ENCODE data around the gene THOP1.

Gene THOP1

DNA sequence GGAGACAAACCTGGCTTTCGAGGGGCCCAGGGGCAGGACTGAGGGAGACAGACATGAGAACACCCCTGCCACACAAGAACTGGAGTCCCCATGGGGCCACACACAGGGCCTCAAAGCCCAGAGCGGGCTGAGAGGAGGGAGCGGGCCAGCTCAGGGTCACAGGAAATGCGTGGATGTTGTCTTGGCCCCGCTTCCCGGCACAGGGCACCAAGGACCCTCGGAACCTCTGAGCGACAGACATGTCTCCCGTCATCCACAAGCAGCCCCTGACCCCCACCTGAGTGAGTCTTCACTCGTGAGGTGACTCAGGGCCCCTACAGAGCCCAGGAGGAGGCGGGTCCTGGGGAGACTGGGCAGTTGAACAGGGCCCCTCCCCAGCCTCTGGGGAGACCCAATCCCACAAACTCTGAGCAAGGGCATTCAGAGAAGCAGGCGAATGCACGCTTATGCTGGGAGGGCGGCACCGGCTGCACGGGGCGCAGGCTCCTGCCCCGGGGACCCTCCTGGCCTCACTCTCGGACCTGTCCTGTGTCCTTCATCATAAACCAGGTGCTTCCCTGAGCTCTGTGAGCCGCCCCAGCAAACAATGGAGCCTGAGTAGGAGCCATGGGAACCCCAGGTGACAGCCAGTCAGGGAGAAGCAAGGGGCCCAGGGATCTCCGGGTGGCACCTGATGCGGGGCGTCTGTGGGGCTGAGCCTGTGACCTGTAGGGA lies 22.4 kb upstream of the THOP1 start:
- DNase-seq (ENCODE audit: low read depth): no peak

DNA sequence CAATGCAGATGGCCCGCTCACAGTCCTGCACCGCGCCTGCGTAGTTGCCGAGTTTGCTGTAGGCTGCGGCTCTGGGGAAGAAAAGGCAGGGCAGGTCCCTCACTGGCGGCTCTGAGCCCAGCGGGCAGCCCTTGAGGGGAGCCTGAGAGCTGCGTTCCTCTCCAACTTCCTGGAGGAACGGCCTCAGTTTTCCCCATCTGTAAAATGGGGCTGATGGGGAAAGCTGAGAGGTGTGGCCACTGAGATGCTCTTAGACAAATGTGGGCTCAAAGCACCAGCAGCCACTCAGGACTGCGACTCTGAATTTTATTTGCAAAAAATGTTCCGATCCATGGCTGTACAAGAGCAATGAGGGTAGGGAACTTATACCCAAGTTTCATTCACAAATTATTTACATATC lies 21.6 kb upstream of the THOP1 start:
- DNase-seq (ENCODE audit: low read depth): no peak

DNA sequence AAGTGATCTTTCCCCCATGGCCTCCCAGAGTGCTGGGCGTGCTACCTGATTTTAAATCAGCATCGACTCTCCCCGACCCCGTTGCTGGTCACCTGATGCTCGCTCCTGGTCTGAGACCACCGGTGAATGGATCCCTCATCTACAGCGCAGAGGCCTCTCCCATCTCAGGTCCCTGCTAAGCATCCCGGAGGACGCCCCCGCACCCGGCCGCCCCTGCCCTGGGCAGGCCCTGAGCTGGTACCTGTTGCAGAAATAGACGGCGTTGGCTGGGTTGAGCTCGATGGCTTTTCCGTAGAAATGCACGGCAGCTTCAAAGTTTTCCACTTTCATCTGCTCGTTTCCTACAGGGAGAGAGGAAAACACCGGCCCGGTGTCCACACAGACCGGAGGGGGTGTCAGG lies 20.4 kb upstream of the THOP1 start:
- no peak for DNase-seq (ENCODE audit: low read depth)

DNA sequence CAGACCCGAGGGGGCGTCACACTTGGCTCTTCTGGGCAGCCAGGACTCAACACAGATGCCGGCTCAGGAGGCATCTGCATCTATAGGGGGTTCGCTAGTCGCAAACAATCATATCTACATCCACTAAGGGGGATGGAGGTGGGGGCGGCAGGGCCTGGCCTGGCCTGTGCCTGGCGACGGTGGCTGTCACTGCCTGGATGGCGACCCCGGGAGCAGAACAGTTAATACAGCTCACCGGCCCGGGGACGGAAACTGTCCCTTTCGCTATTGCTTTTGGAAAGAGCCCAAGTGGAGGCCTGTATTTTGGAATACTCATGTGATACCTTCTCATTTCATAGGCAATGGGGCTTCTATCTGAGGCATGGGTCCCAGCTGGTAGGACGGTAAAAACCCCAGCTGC lies 19.9 kb upstream of the THOP1 start:
- no peak for DNase-seq (ENCODE audit: low read depth)

DNA sequence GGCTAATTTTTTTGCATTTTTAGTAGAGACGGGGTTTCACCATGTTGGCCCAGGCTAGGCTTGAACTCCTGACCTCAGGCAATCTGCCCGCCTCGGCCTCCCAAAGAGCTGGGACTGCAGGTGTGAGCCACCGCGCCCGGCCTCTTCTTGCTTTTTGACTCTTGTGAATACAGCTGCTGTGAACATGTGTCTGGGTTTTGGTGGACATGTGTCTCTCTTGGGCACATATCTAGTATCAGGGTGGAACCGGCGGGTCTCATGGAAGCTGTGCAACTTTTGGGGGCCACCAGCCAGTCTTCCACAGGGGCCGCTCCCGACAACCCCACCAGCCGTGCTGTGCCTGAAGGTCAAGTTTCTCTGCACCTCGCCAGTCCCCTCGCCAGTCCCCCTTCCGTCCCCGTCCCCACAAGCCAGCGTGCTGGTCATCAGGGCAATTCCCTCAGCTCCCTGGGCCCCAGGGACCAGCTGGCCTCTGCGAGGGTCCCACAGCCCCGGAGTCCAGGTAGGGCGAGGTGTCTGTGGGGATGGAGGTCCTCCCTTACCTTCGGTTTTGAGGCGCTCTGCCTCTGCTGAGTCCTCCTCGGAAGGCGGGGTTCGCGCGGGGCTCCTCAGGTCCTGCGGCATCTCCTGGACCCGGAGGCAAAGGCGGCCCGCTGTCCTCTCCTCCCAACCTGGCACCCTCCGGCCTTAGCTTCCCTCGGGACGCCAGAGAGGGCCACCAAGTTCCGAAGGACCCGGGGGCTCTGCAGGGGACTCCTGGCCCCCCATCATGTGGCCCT lies 18.5 kb upstream of the THOP1 start:
- no peak for DNase-seq (ENCODE audit: low read depth)

DNA sequence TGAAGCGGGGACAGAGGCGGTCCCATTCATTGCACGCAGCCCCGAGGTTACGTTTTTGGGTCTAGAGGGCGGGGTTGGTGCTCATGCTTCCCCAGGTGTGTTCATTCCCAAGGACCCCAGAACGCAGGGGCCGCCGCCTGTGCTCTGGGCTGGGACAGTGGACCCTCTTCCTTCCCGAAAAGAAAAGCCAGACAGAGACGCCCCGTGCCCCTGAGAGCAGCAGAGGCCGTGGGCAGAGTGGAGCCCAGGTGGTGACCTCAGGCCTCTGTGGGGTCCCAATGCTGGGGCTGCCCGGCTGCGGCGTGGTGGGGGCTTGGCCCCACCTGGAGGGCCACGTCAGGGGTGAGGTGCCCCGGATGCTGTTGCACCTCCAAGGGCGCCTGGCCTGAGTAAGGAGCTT lies 17.6 kb upstream of the THOP1 start:
- no peak for DNase-seq (ENCODE audit: low read depth)

DNA sequence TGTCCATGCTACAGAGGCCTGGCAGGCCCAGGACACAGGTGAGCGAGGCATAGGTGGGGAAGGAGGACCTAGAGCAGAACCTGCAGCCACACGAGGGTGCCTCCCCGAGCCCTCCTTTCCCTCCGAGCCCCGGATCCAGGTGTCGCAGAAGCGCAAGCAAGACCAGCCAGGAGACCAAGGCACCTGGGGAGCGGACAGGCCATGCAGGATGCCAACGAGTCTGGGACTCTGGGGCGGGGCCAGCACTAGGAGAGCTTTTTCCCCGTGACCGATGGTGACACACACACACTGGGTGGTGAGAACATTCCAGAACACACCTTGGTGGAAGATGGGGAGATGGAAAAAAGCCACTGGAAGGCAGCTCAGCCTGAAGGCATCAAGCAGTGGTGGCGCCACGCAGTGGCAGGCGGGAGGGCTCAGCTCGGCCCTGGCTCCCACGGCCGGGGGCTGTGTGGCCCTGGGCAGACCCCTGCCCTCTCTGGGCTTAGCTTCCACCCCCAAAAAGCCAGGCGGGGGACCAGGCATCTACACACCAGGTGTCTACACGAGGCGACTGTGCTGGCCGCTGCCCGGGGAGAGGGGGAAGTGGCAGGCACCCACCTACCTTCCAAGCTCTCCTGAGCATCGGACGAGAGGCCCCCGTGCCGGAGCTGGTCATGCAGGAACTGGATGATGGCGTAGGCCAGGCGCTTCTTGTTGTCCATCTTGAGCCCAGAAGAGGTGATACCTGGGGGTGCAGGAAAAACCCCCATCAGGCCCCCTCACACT lies 16.8 kb upstream of the THOP1 start:
- DNase-seq (ENCODE audit: low read depth): no peak

DNA sequence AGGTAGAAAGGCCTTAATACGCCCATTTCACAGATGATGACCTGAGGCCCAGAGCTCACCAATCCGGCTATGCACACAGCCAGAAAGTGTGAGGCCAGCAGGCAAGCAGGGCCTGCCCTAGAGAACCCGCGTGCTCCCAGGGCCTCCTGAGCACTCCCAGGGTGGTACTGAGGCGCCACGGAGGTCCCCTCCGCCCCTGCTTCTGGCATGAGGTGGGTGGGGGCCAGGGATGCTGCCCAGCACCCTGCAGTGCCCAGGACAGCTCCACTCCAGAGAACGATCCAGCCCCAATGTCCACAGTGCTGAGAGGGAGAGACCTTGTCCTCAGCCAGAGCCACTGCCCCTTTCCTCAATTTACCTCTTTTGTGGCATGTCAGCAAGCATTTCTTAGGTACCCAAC lies 16.1 kb upstream of the THOP1 start:
- DNase-seq (ENCODE audit: low read depth): no peak

DNA sequence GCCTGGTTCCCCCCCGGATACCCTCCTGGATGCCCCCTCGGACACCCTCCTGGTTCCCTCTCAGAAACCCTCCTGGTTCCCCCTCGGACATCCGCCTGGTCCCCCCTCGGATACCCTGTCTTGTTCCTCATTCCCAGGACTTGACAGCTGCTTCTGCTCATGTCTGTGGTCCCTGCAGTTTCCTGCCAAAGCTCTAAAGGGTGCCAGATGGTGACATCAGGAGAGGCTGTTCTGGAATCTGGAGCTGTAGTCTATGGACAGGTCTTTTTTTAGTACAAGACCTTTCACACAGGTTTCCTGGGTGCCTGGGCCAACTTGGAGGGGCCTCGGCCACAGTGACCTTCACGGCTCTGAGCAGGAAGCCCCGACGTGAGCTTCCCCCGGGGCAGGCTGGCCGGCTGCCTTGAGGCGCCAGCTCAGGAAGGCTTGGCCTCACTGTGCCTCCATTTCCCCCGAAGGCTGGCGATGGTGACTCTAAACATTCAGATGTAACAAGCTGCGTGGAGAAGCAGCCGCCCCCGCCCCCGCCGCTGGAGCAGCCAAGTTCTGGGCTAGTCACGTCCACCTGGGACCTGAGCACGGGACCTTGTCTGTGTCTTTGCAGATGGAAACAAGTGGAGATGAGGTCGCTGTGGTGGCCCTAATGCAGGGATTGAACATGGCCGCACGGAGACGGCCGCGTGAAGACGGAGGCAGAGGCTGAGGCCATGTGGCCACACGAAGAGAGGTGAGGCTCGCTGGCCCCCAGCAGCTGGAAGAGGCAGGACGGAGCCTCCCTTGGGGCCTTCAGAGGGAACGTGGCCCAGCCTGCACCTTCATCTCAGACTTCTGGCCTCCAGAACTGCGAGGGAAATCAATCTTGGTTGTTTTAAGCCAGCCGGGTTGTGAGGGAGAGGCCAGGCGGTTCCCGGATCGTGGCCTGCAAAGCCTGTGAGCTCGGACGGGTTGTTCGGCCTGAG lies 15.0 kb upstream of the THOP1 start:
- peak; percentile 43 for DNase-seq (ENCODE audit: low read depth)

DNA sequence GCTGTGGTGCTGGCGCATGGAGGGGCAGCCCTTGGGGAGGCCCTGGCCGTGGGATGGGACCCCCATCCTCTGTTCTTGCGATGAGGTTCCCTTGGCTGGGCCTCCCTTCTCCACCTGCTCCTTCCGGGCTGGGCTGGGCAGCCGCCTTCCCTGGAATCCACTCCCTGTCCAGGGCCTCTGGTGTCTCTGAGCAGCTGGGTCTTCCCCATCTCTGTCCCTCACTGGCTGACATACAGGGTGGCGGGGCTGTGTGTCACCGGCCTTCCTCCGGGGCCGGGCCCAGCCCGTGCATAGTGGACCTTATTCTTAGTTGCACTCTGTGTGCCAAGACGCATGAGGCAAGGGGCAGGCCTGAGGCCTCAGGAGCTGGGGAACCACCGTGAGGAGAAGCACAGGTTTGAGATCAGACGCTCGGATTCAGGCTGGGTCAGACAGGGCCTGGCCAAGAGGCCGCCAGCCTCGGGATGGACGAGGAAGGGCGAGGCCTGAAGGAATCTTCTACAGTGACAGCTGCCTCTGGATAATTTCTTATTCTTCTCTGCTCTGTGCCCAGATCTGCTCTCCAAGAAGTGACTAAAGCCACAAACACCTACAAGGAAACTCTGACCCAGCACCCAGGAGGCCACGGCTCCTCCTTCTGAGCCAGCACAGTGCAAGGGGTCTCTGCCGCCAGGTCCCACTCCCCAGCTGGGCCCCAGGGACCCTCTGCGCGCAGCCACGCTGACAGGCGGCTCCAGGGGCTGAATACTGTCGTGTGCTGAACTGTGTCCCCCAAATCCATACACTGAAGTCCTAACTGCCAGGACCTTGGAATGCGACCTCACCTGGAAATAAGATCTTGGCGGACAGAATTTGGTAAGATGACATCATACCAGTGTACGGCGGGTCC lies 13.3 kb upstream of the THOP1 start:
- no peak for DNase-seq (ENCODE audit: low read depth)

DNA sequence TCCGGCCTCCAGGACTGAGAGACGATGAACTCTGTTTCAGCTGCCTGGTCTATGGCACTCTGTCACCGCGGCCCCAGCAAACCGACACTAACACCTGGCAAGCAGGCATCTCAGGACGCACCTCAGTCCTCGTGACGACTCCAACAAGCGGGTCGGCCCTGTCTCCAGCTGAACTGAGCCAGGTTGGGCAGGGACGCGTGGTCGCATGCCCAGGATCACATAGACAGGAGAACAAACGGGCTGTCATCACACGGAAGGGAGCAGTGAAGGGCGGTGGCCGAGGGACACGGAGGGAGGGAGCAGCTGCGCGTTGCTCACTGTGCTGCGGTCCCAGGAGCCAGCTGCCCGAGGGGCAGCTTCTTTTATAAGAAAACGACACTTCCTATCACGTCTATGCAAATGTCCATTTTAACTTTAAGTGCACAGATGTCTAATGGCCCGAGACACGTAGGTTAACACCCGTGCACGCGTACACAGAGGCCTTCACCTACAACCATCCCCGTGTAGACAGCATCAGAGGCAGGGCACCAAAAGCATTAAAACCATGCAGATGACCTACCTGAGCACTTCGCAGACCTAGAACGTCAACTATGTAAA lies 11.1 kb upstream of the THOP1 start:
- DNase-seq (ENCODE audit: low read depth): no peak

DNA sequence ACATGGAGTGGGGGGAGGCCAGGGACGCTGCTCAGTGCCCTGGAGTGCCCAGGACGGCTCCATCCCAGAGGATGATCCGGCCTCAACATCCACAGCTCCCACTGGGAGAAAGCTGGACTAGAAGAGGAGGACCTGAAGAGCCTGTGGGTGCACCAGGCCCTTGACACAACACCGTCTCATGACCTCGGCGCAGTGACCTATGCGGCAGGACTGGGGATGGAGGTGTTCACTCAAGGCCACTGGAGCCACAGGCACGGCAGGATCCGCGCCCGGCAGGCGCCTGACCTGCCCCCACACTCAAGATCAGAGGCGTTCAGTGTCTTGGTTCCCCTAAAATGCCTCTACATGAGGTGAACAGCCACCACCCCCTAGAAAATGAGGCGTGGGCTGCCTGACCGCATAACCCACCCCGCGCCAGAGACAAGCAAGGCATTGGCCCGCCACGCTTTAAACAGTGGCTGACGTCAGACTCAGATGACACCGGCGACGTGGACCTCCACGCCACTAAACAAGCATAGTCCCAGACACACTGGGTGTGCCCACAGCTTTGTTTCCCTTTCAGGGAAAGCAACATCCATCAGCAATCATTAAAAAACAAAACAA lies 10.2 kb upstream of the THOP1 start:
- no peak for DNase-seq (ENCODE audit: low read depth)

DNA sequence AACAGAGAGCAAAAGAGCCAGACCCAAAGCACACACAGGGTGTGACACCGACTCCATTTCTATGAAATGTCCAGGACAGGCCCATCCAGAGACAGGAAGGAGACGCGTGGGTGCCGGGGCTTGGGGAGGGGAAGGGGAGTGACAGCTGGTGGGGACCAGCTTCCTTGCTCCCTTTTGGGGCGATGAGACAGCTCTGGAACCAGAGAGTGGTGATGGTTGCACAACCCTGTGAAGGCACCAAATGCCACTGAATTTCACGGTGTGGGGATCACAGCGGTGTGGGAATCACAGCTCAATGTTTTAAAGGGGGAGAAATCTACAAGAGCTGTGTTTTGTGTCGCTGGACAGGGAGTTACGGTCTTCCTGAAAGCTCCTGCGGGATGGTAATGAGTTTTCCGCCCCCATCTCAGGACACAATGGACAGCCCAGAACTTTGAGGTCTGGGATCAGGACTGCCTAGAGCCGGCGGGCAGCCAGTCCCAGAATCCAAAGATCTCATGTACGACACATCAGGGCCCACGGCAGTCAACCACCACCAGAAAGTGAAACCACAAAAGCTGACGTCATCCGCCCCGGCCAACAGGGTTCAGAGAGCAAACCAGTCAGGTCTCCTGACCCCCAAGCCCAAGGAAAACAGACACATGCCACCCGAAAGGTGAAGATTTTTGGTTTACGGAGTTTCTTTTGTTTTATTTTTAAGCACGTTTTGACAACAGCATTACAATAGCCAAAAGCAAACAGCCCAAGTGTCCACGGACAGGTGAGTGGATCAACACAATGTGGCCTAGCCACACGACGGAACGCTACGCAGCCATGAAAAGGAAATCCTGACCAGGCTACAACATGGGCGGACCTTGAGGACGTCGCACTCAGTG lies 9.5 kb upstream of the THOP1 start:
- DNase-seq (ENCODE audit: low read depth): peak; percentile 25

DNA sequence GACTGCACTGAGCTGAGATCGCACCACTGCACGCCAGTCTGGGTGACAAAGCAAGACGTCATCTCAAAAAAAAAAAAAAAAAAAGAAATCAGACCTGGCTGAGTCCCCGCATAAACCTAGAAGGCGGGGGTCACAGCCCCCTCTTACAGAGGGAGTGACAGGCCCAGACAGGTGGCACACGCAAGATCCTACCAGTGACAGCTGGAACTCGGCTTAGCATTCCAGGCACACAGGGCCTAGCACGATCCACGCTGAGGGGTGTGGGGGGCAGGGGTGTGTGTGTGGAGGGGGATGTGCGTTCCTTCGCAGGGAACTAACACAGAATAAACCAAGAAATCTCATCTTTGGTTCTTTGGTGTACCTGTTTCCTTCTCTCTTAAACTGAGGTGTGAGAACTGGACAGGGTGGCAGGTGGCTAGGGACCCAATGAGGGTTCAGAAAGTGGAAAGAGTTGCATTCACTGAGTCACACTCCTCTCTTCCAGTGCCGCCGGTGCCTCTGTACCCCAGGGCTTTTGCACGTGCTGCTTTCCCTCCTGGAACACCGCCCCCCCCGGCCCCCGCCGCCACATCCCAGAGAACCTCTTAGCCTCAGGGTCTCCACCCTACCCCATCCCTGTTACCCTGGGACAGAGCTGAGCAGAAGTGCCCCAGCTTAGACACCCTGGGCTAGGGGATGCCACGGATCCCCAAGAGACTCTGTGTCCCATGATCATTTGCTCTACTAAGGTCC lies 7.2 kb upstream of the THOP1 start:
- DNase-seq (ENCODE audit: low read depth): no peak

DNA sequence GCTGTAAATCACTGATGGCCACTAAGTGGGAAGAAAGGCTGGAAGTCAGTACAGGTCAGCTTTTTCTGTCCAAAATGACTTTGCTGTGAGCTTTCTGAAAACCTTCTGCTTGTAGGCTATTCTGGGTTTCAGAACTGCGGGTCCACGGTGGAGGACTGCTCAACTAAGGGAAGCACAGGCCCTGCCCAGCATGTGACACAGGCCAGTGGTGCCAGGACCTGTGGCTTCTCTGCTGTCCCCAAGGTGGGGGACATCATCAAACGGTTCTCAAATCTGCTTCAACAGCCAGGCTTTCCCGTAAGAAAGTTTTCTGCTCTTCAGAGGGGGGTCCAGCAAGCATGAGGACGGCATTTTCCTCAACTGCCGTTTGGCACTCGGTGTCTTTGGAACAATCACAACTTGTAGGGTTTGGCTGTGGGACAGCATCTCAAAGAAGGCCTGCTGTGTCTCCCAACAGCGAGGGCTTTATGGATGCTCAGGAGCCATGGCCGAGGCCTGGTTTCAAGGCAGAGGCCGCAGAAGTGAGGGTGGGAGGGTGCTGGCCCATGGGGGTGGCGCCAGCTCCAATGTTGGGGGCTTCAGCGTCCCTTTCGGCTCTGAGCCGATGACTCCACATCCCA lies 6.1 kb upstream of the THOP1 start:
- no peak for DNase-seq (ENCODE audit: low read depth)

DNA sequence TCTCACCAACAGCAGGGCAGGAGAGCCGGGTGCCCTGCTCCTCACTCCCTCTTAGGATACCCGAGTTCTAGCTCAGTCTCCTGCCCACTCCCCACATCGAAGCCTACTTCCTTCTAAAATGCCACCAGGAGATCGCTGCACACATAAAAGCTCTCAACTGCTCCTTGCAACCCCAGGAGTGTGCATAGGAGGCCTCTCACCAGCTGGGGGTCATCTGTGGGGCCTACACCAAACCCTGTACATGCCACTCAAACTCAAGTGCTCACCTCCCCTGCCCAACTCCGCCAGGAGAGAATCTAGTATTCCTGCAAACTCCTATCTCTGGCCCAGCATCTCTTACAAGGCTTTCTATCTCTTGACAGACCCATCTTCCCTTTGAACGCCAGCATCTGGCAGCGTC lies 5.0 kb upstream of the THOP1 start:
- no peak for DNase-seq (ENCODE audit: low read depth)

DNA sequence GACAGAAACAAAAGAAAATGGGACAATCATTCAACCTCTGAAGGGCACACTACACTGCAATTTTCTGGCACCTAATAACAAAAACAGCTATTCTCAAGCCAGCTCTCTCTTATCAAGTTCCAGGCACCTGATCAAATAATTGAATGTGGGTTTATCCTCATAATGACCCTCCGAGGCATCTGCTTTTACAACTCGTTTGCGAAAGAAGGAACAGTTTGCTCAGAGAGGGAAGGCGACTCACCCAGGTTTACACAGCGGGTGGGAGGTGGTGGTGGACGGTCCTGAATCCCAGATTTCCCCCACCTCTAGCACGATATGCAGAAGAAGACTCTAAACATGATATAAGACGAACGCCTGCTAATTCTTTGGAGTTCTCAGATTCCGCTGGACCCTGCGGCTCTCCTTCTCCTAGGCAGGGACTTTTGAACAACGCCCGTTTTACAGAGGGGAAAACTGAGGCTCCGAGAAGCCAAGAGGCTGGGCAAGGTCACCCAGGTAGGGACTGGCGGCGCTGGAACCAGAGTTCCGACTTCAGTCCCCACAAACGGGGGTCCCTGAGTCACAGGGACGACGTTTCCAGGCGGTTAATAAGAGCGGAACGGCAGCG lies 2.9 kb upstream of the THOP1 start:
- peak; percentile 2 for DNase-seq (ENCODE audit: low read depth)
